Measurements from ENCODE around the gene TNS3.

DNA sequence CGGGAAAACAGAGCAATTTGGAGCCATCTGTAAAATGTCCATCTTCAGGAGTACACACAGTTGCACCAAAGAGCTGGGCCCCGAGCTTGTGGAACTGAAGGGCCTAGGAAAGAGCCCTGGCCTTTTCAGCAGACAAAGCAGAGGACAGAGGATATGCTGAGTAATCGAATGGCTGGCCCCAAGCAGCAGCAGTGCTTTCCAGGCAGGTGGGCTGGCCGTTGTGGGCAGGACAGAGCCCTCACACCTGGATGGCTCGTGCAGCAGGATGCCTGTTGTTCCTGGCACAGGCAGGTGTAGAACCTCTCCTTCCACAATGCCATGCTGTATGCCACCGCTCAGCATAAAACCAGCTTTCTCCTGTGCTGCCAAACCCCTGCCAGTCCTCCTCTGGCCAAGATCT, 32.5 kb upstream of the TNS3 start:
- TF ChIP-seq POLR2A (IDR thresholded peaks at IDR 0.05; ENCODE audit: extremely low read depth, insufficient read length): no peak
- TF ChIP-seq, protein P1, sequence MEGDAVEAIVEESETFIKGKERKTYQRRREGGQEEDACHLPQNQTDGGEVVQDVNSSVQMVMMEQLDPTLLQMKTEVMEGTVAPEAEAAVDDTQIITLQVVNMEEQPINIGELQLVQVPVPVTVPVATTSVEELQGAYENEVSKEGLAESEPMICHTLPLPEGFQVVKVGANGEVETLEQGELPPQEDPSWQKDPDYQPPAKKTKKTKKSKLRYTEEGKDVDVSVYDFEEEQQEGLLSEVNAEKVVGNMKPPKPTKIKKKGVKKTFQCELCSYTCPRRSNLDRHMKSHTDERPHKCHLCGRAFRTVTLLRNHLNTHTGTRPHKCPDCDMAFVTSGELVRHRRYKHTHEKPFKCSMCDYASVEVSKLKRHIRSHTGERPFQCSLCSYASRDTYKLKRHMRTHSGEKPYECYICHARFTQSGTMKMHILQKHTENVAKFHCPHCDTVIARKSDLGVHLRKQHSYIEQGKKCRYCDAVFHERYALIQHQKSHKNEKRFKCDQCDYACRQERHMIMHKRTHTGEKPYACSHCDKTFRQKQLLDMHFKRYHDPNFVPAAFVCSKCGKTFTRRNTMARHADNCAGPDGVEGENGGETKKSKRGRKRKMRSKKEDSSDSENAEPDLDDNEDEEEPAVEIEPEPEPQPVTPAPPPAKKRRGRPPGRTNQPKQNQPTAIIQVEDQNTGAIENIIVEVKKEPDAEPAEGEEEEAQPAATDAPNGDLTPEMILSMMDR (IDR thresholded peaks at IDR 0.05; ENCODE audit: low read depth, low read length): no peak
